Lower leg skin (tissue), 4 donors: ENCODE results near the gene TRAK1. TPM values are rescaled to one million over a fixed set of nuclear protein-coding genes. Genes with fewer than 3 reads are reported as not detected.

Source experiments
- DNase-seq, 2 donors: peaks; one replicate each; pipeline ENCODE4 v3.0.0-alpha.2; 2019; ENCODE audit warnings: low spot score in 2 of 2
- H3K4me3 ChIP-seq: fragments of 200-600 bp; sonication (generic); 2 replicates; pipeline ENCODE4 v1.5.1; 2017; ENCODE audit warnings: mild to moderate bottlenecking, low read depth; ENCODE audit not compliant: poor library complexity, severe bottlenecking
- CTCF ChIP-seq, 3 donors: fragments of 450-650 bp; IDR thresholded peaks; one replicate each; pipeline ENCODE4 v1.5.1; 2016; ENCODE audit warnings: antibody characterized with exemption in 3 of 3, mild to moderate bottlenecking in 3 of 3, moderate library complexity in 2 of 3
- POLR2A ChIP-seq, 2 donors: fragments of 450-650 bp; IDR thresholded peaks; one replicate each; pipeline ENCODE4 v1.6.1; 2016 to 2017; ENCODE audit warnings: antibody characterized with exemption in 2 of 2, mild to moderate bottlenecking in 1 of 2, moderate library complexity in 1 of 2
- WGBS, 2 donors: methylation state at CpG; one replicate each; pipeline ENCODE4 v1.1.5; 2018; 5-methylcytosine and 5-hydroxymethylcytosine counted together
- intact Hi-C: fragments of 100-400 bp; cut with DNase I; formaldehyde crosslinking; loops from one replicate; pipeline ENCODE4 v1.15.0; 2023; ENCODE audit warnings: low total_unique reads
- total RNA-seq, 4 donors: library from RNA; depleted of rRNA; stranded (reverse); fragments of >200 nt; gene quantifications; one replicate each; pipeline ENCODE4 v1.1.0, GENCODE V29; 2016

The TRAK1 gene
- total RNA-seq, 4 donors from 2014 or later, result 69.0 to 96.3 (median 84.9) TPM

GRCh38 chr3:42173307-42173706 is 82.2 kb downstream of the TRAK1 start:
- 82 to 85% methylated on average over 6 of the region's 6 CpGs for WGBS, 2 donors
- no peak for DNase-seq
- TF ChIP-seq CTCF (IDR thresholded peaks at IDR 0.05), result no peak
- TF ChIP-seq POLR2A (IDR thresholded peaks at IDR 0.05), result no peak
- H3K4me3 ChIP-seq, result no peak overlapping the region
- intact Hi-C loops, result no loop called here

- intact Hi-C loops, result no loop called here
- WGBS, 2 donors, result 87 to 89% methylated on average over 10 of the region's 10 CpGs
- no peak for DNase-seq
- H3K4me3 ChIP-seq, result no peak overlapping the region
- TF ChIP-seq POLR2A (IDR thresholded peaks at IDR 0.05) (no peak), CTCF (IDR thresholded peaks at IDR 0.05) (no peak)
These were observed 83.7 kb downstream of the TRAK1 start for GRCh38 chr3:42174679-42175385.

- H3K4me3 ChIP-seq, result no peak overlapping the region
- 62 to 73% methylated on average over 9 of the region's 9 CpGs for WGBS, 2 donors
- DNase-seq, result no peak
- no peak for TF ChIP-seq POLR2A (IDR thresholded peaks at IDR 0.05)
- no peak for TF ChIP-seq CTCF (IDR thresholded peaks at IDR 0.05)
- intact Hi-C loops, result no loop called here
These were observed 84.5 kb downstream of the TRAK1 start for GRCh38 chr3:42175386-42176240.

- intact Hi-C loops, result no loop called here
- WGBS, 2 donors, result 65 to 76% methylated on average over 6 to 7 of the region's 7 CpGs
- TF ChIP-seq POLR2A (IDR thresholded peaks at IDR 0.05) (no peak), CTCF (IDR thresholded peaks at IDR 0.05) (no peak)
- H3K4me3 ChIP-seq, result no peak overlapping the region
- no peak for DNase-seq
These were observed 85.3 kb downstream of the TRAK1 start for GRCh38 chr3:42176242-42177034.

GRCh38 chr3:42177068-42177800 is 86.1 kb downstream of the TRAK1 start:
- intact Hi-C loops, result no loop called here
- WGBS, 2 donors, result 78 to 82% methylated on average over 6 of the region's 6 CpGs
- H3K4me3 ChIP-seq, result no peak overlapping the region
- TF ChIP-seq POLR2A (IDR thresholded peaks at IDR 0.05), result no peak
- no peak for TF ChIP-seq CTCF (IDR thresholded peaks at IDR 0.05)
- DNase-seq, result no peak
